ENCODE results near the gene SYTL3.
"Not testable (repeated sequence)": the region's sequence is repeated elsewhere in the genome, so short reads cannot be mapped to it uniquely, and the experiment has no call there.

SYTL3 gene

DNA sequence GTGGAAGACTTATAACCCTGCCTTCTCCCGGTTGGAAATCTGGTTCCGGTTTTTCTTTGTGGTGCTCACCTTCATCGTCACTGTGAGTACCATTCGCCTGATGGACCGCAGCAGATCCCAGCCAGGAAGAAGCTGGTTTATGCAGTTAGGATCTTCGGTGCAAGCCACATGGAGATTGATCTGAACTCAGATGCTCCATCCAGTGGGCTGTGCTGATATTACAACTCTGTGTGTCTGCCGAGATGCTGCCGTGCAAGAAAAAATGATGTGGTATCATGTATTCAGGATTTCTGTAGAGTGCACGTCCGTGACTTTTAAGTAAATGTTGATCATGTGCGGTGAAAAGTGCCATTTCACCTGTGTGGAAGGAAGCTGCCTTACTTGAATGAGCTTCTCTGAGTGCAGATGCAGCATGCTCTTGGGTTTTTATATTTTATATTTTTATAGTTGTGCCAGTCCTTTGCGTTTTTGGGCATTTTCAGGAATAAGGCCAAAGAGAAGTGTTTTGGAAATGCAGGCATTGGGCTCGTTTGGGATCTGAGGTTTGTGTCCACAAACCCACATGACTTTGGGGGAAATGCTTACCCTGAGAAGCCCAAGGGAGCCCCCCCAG lies 44.5 kb upstream of the SYTL3 start:
- TF ChIP-seq, protein P1, sequence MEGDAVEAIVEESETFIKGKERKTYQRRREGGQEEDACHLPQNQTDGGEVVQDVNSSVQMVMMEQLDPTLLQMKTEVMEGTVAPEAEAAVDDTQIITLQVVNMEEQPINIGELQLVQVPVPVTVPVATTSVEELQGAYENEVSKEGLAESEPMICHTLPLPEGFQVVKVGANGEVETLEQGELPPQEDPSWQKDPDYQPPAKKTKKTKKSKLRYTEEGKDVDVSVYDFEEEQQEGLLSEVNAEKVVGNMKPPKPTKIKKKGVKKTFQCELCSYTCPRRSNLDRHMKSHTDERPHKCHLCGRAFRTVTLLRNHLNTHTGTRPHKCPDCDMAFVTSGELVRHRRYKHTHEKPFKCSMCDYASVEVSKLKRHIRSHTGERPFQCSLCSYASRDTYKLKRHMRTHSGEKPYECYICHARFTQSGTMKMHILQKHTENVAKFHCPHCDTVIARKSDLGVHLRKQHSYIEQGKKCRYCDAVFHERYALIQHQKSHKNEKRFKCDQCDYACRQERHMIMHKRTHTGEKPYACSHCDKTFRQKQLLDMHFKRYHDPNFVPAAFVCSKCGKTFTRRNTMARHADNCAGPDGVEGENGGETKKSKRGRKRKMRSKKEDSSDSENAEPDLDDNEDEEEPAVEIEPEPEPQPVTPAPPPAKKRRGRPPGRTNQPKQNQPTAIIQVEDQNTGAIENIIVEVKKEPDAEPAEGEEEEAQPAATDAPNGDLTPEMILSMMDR (IDR thresholded peaks at IDR 0.05; ENCODE audit: low read length), result peak; percentile 85
- no peak for TF ChIP-seq EZH2 (IDR thresholded peaks at IDR 0.05; ENCODE audit: borderline replicate concordance, low read length)
- no peak overlapping the region for H3K27ac ChIP-seq (ENCODE audit: low read depth, low read length, poor library complexity, severe bottlenecking)
- H3K9me2 ChIP-seq (ENCODE audit: low read depth, low read length), result no peaks in the 10 kb centered on the region
- no peaks in the 10 kb centered on the region for H3K4me1 ChIP-seq (ENCODE audit: insufficient read depth, low read length, severe bottlenecking)
- no peaks in the 10 kb centered on the region for H3K27me3 ChIP-seq (ENCODE audit: insufficient read depth, low read length)
- no peaks in the 10 kb centered on the region for H3K79me2 ChIP-seq (ENCODE audit: insufficient read depth, low read length)
- no peak overlapping the region for H2AFZ ChIP-seq (ENCODE audit: low read length)
- no peaks in the 10 kb centered on the region for H4K20me1 ChIP-seq (ENCODE audit: insufficient read depth, low read length)
- H3F3A ChIP-seq (ENCODE audit: insufficient read depth, low read length), result no peaks in the 10 kb centered on the region
- no peak overlapping the region for H3K4me3 ChIP-seq (ENCODE audit: low read depth, low read length, poor library complexity, severe bottlenecking)
- H3K36me3 ChIP-seq (ENCODE audit: insufficient read depth, low read length), result peaks cover 33% of the 10 kb centered on the region
- no peak overlapping the region for H3K9ac ChIP-seq (ENCODE audit: low read length)
- no peaks in the 10 kb centered on the region for H3K9me3 ChIP-seq (ENCODE audit: low read length)
- H3K4me2 ChIP-seq (ENCODE audit: low read length), result no peak overlapping the region

DNA sequence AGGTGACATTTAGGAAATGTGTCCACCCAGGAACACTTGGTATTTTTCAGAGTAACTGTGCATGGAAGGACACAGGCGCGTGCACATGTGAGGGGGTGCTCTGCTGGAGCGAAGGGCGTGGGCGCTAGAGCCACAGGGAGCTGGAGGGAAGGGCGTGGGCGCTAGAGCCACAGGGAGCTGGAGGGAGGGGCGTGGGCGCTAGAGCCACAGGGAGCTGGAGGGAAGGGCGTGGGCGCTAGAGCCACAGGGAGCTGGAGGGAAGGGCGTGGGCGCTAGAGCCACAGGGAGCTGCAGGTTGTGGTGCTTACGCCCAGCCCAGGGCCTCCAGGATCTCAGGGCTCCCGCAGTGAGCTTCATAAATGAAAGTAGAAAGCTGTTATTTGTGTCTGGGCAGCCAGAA lies 43.8 kb upstream of the SYTL3 start:
- H3K4me1 ChIP-seq (ENCODE audit: insufficient read depth, low read length, severe bottlenecking); H3K79me2 ChIP-seq (ENCODE audit: insufficient read depth, low read length); H3F3A ChIP-seq (ENCODE audit: insufficient read depth, low read length); H3K9ac ChIP-seq (ENCODE audit: low read length); H3K9me3 ChIP-seq (ENCODE audit: low read length); H3K4me2 ChIP-seq (ENCODE audit: low read length); H2AFZ ChIP-seq (ENCODE audit: low read length); H3K4me3 ChIP-seq (ENCODE audit: low read depth, low read length, poor library complexity, severe bottlenecking); H4K20me1 ChIP-seq (ENCODE audit: insufficient read depth, low read length); H3K27ac ChIP-seq (ENCODE audit: low read depth, low read length, poor library complexity, severe bottlenecking); H3K9me2 ChIP-seq (ENCODE audit: low read depth, low read length); H3K27me3 ChIP-seq (ENCODE audit: insufficient read depth, low read length): not testable (repeated sequence)
- peaks cover 39% of the 10 kb centered on the region for H3K36me3 ChIP-seq (ENCODE audit: insufficient read depth, low read length)

DNA sequence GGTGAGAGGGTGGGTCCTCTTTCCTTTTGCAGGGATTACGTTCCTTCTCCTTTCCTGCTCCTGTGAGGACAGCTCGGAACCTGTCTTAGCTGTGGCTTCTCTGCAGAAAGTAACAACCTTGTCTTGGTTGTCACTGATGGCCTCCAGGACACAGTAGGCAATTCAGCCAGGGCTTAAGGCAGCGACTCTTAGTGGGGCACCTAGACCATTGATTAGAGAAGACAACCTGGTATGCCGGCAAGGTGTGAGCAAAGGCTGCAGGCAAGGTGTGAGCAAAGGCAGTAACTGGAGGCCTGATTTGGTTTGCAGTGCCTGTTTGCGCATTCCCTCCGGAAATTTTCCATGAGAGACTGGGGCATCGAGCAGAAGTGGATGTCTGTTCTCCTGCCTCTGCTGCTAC lies 42.9 kb upstream of the SYTL3 start:
- H3K36me3 ChIP-seq (ENCODE audit: insufficient read depth, low read length), result peaks cover 47% of the 10 kb centered on the region
- H3K4me3 ChIP-seq (ENCODE audit: low read depth, low read length, poor library complexity, severe bottlenecking), result no peak overlapping the region

More for the DNA sequence above, 42.9 kb upstream of the SYTL3 start:
- Histone ChIP-seq H3K4me1 (ENCODE audit: insufficient read depth, low read length, severe bottlenecking) (no peaks in the 10 kb centered on the region), H3F3A (ENCODE audit: insufficient read depth, low read length) (no peaks in the 10 kb centered on the region), H3K27ac (ENCODE audit: low read depth, low read length, poor library complexity, severe bottlenecking) (no peak overlapping the region), H3K9me3 (ENCODE audit: low read length) (no peaks in the 10 kb centered on the region), H4K20me1 (ENCODE audit: insufficient read depth, low read length) (no peaks in the 10 kb centered on the region), H3K27me3 (ENCODE audit: insufficient read depth, low read length) (no peaks in the 10 kb centered on the region), H3K4me2 (ENCODE audit: low read length) (no peak overlapping the region), H2AFZ (ENCODE audit: low read length) (no peak overlapping the region), H3K79me2 (ENCODE audit: insufficient read depth, low read length) (no peaks in the 10 kb centered on the region), H3K9me2 (ENCODE audit: low read depth, low read length) (no peaks in the 10 kb centered on the region), H3K9ac (ENCODE audit: low read length) (no peak overlapping the region)
- no peak for TF ChIP-seq EZH2 (IDR thresholded peaks at IDR 0.05; ENCODE audit: borderline replicate concordance, low read length)
- TF ChIP-seq, protein P1 (IDR thresholded peaks at IDR 0.05; ENCODE audit: low read length), result no peak
